C1 segment of cervical spinal cord (tissue), 14 donors: Measurements from ENCODE around the gene PODNL1.

Source experiments
- DNase-seq, 14 donors: peaks; one replicate each; lab custom pipeline; 2025; lab: John Stamatoyannopoulos, UW

The PODNL1 gene

GRCh38 chr19:13892870-13893269 is 45.3 kb downstream of the PODNL1 start:
- DNase-seq = no peak

- DNase-seq = no peak
These were observed 48.1 kb downstream of the PODNL1 start for GRCh38 chr19:13890136-13890535.

- peak in 1 of 14 donors; percentile 71 for DNase-seq
These were observed 49.9 kb downstream of the PODNL1 start for GRCh38 chr19:13888281-13888680.

- no peak for DNase-seq
These were observed 50.7 kb downstream of the PODNL1 start for GRCh38 chr19:13887517-13887916.

- no peak for DNase-seq
These were observed 51.2 kb downstream of the PODNL1 start for GRCh38 chr19:13887018-13887436.

GRCh38 chr19:13885826-13886365 is 52.3 kb downstream of the PODNL1 start:
- DNase-seq = no peak

- no peak for DNase-seq
These were observed 53.3 kb downstream of the PODNL1 start for GRCh38 chr19:13884726-13885591.

GRCh38 chr19:13883516-13884064 is 54.6 kb downstream of the PODNL1 start:
- no peak for DNase-seq

- no peak for DNase-seq
These were observed 55.4 kb downstream of the PODNL1 start for GRCh38 chr19:13882836-13883235.

- DNase-seq = no peak
These were observed 55.8 kb downstream of the PODNL1 start for GRCh38 chr19:13882419-13882795.

- peak in 7 of 14 donors; percentile 4 to 55 (median 29) for DNase-seq
These were observed 56.4 kb downstream of the PODNL1 start for GRCh38 chr19:13881692-13882418.

GRCh38 chr19:13881251-13881691 is 56.9 kb downstream of the PODNL1 start:
- DNase-seq = peak in 2 of 14 donors; percentile 21 to 35
